Measurements from ENCODE around the gene ATXN2L.

GRCh38 chr16:28843766-28844165 is 21.0 kb downstream of the ATXN2L start:
- TF ChIP-seq CTCF (conservative IDR thresholded peaks at IDR 0.05; ENCODE audit: low read depth, low read length) (no peak), EZH2 (IDR thresholded peaks at IDR 0.05; ENCODE audit: borderline replicate concordance, low read depth, low read length, poor library complexity, severe bottlenecking) (no peak)

Measured in A673 (cell line).